HCT116 (cell line): ENCODE measurements around the gene POLK. TPM values are rescaled to one million over a fixed set of nuclear protein-coding genes. Genes with fewer than 3 reads are reported as not detected.

ENCODE experiments used
- ATAC-seq: fragments of 200-7000 bp; cut with Tn5 transposase; 2 replicates; pipeline ENCODE4 v1.9.1; 2020; ENCODE audit warnings: mild to moderate bottlenecking, moderate library complexity
- BruUV-seq: library from RNA; stranded (reverse); fragments of 400-500 nt; replicated peaks from 2 replicates; lab custom pipeline; 2021; lab: Mats Ljungman, UMichigan
- CTCF ChIA-PET: fragments of 300-600 bp; sonication (Branson Sonifier 250); formaldehyde crosslinking; loops from one replicate; lab custom pipeline; 2021; ENCODE audit warnings: antibody characterized with exemption; lab: Charles Lee
- POLR2A ChIA-PET: fragments of 300-600, 350-600 bp; sonication (Branson Sonifier 250); formaldehyde crosslinking; loops from one replicate; lab custom pipeline; 2021; ENCODE audit warnings: antibody characterized with exemption; lab: Charles Lee
- RAD21 ChIA-PET, 2 experiments: fragments of 300-600 bp; sonication (Branson Sonifier 250); formaldehyde crosslinking; loops; one replicate each; lab custom pipeline; 2023; ENCODE audit warnings: low total read pairs in 2 of 2; ENCODE audit not compliant: uncharacterized antibody in 2 of 2, unreplicated experiment in 2 of 2, low non-redundant PET in 1 of 2; lab: Charles Lee
- DNase-seq: peaks from one replicate; pipeline ENCODE4 v3.0.0-alpha.2; 2010; ENCODE audit warnings: low read depth, low spot score
- H2AFZ ChIP-seq: fragments of 200-600 bp; shearing (Covaris generic), sonication (generic); 2 replicates; pipeline ENCODE4 v1.6.1; 2017; ENCODE audit warnings: low read depth, mixed run types, mixed read lengths, antibody characterized with exemption, low read length; ENCODE audit not compliant: poor library complexity, severe bottlenecking
- H3K27ac ChIP-seq: 2 replicates; pipeline ENCODE4 v1.5.1; 2012; ENCODE audit warnings: low read depth, low read length
- H3K27me3 ChIP-seq: fragments of 200-600 bp; sonication (generic); 2 replicates; pipeline ENCODE4 v1.6.1; 2016; ENCODE audit warnings: mixed run types, low read length, mixed read lengths; ENCODE audit not compliant: insufficient read depth
- H3K36me3 ChIP-seq, 2 experiments: fragments of 200-500 bp in 1 of 2; fragments of 200-600 bp in 1 of 2; sonication (Bioruptor generic) in 1 of 2; sonication (generic) in 1 of 2; 2 replicates each; pipeline versions ENCODE4 v1.5.1 to v1.6.1; 2014 to 2016; ENCODE audit warnings: low read length in 2 of 2, inconsistent platforms in 1 of 2, mixed read lengths in 1 of 2, mixed run types in 1 of 2; ENCODE audit not compliant: insufficient read depth in 2 of 2, control insufficient read depth in 1 of 2
- H3K4me1 ChIP-seq, 2 experiments: fragments of 200-600 bp in 1 of 2; sonication (generic) in 1 of 2; 2 replicates each; pipeline versions ENCODE4 v1.5.1 to v1.6.1; 2012 to 2017; ENCODE audit warnings: low read length in 2 of 2, inconsistent platforms in 1 of 2, mild to moderate bottlenecking in 1 of 2, mixed read lengths in 1 of 2, mixed run types in 1 of 2, moderate library complexity in 1 of 2; ENCODE audit not compliant: insufficient read depth in 2 of 2, control insufficient read depth in 1 of 2
- H3K4me2 ChIP-seq: fragments of 200-600 bp; sonication (generic); 2 replicates; pipeline ENCODE4 v1.6.1; 2017; ENCODE audit warnings: mixed run types, low read length, mixed read lengths
- H3K4me3 ChIP-seq, 2 experiments: fragments of 200-600 bp in 1 of 2; sonication (generic) in 1 of 2; replicated peaks in 1 of 2; 2 replicates each; pipeline ENCODE4 v1.5.1; 2011 to 2016; ENCODE audit warnings: low read length in 2 of 2, control low read depth in 1 of 2, low read depth in 1 of 2, mild to moderate bottlenecking in 1 of 2, mixed read lengths in 1 of 2, mixed run types in 1 of 2
- H3K79me2 ChIP-seq: fragments of 200-600 bp; sonication (generic); 2 replicates; pipeline ENCODE4 v1.6.1; 2017; ENCODE audit warnings: mild to moderate bottlenecking, mixed run types, low read length, moderate library complexity, mixed read lengths; ENCODE audit not compliant: insufficient read depth
- H3K9ac ChIP-seq: fragments of 200-600 bp; sonication (generic); 2 replicates; pipeline ENCODE4 v1.6.1; 2016; ENCODE audit warnings: low read length, mixed read lengths
- H3K9me2 ChIP-seq: fragments of 200-600 bp; sonication (generic), shearing (Covaris generic); 2 replicates; pipeline ENCODE4 v1.6.1; 2017; ENCODE audit warnings: mixed run types, mild to moderate bottlenecking, moderate library complexity; ENCODE audit not compliant: insufficient read depth
- H3K9me3 ChIP-seq, 2 experiments: fragments of 200-500 bp in 1 of 2; fragments of 200-600 bp in 1 of 2; sonication (Bioruptor generic) in 1 of 2; sonication (generic) in 1 of 2; 2 replicates each; pipeline ENCODE4 v1.6.1; 2014 to 2017; ENCODE audit warnings: low read length in 2 of 2, mixed read lengths in 2 of 2, inconsistent platforms in 1 of 2, low read depth in 1 of 2, mild to moderate bottlenecking in 1 of 2, mixed run types in 1 of 2, moderate library complexity in 1 of 2; ENCODE audit not compliant: control insufficient read depth in 1 of 2, insufficient read depth in 1 of 2
- H4K20me1 ChIP-seq: fragments of 200-600 bp; sonication (generic), shearing (Covaris generic); 2 replicates; pipeline ENCODE4 v1.6.1; 2017; ENCODE audit warnings: mixed run types, mild to moderate bottlenecking, moderate library complexity; ENCODE audit not compliant: insufficient read depth
- CBX3 ChIP-seq: IDR thresholded peaks from 2 replicates; pipeline ENCODE4 v1.6.1; 2012; ENCODE audit warnings: low read depth
- CEBPB ChIP-seq: IDR thresholded peaks from 2 replicates; pipeline ENCODE4 v1.6.1; 2012; ENCODE audit warnings: low read depth
- CTCF ChIP-seq, 3 experiments: fragments of 200-600 bp in 1 of 3; sonication (generic) in 1 of 3; IDR thresholded peaks in 2 of 3; conservative IDR thresholded peaks in 1 of 3; 2 replicates each; pipeline ENCODE4 v1.5.1; 2012 to 2017; ENCODE audit warnings: low read depth in 2 of 3, low read length in 2 of 3, antibody characterized with exemption in 1 of 3, borderline replicate concordance in 1 of 3, control low read depth in 1 of 3, mild to moderate bottlenecking in 1 of 3, mixed read lengths in 1 of 3, mixed run types in 1 of 3, moderate library complexity in 1 of 3; ENCODE audit not compliant: insufficient read depth in 1 of 3
- EGR1 ChIP-seq: IDR thresholded peaks from 2 replicates; pipeline ENCODE4 v1.6.1; 2012; ENCODE audit warnings: low read depth
- ELF1 ChIP-seq: IDR thresholded peaks from 2 replicates; pipeline ENCODE4 v1.6.1; 2012; ENCODE audit warnings: low read depth, borderline replicate concordance
- EZH2 ChIP-seq: fragments of 200-600 bp; sonication (generic); IDR thresholded peaks from 2 replicates; pipeline ENCODE4 v1.6.1; 2017; ENCODE audit warnings: antibody characterized with exemption, mixed run types
- EZH2phosphoT487 ChIP-seq: fragments of 200-600 bp; IDR thresholded peaks from 2 replicates; pipeline ENCODE4 v1.6.1; 2018; ENCODE audit warnings: antibody characterized with exemption, borderline replicate concordance
- FOSL1 ChIP-seq: IDR thresholded peaks from 2 replicates; pipeline ENCODE4 v1.6.1; 2012; ENCODE audit warnings: low read depth
- JUND ChIP-seq: IDR thresholded peaks from 2 replicates; pipeline ENCODE4 v1.6.1; 2012
- POLR2A ChIP-seq: IDR thresholded peaks from 2 replicates; pipeline ENCODE4 v1.7.0; 2011; ENCODE audit warnings: borderline replicate concordance; ENCODE audit not compliant: insufficient read depth, insufficient read length; ENCODE audit errors: extremely low read depth
- POLR2AphosphoS5 ChIP-seq: IDR thresholded peaks from 2 replicates; pipeline ENCODE4 v1.6.1; 2011; ENCODE audit warnings: mild to moderate bottlenecking, low read depth, low read length, moderate library complexity
- REST ChIP-seq: IDR thresholded peaks from 2 replicates; pipeline ENCODE4 v1.6.1; 2012; ENCODE audit warnings: low read depth
- SIN3A ChIP-seq: IDR thresholded peaks from 2 replicates; pipeline ENCODE4 v1.6.1; 2012; ENCODE audit warnings: low read depth
- SP1 ChIP-seq: IDR thresholded peaks from 2 replicates; pipeline ENCODE4 v1.6.1; 2012; ENCODE audit warnings: low read depth
- SRF ChIP-seq: IDR thresholded peaks from 2 replicates; pipeline ENCODE4 v1.6.1; 2012; ENCODE audit warnings: low read depth
- YY1 ChIP-seq: IDR thresholded peaks from 2 replicates; pipeline ENCODE4 v1.6.1; 2011; ENCODE audit warnings: low read length, low read depth, moderate library complexity, mild to moderate bottlenecking; ENCODE audit not compliant: insufficient replicate concordance; ENCODE audit errors: extremely low read depth
- ZBTB33 ChIP-seq: IDR thresholded peaks from 2 replicates; pipeline ENCODE4 v1.6.1; 2011; ENCODE audit warnings: mild to moderate bottlenecking, low read length, moderate library complexity; ENCODE audit not compliant: insufficient replicate concordance; ENCODE audit errors: extremely low read depth
- ZFX ChIP-seq: fragments of 450-650 bp; IDR thresholded peaks from 2 replicates; pipeline ENCODE4 v1.6.1; 2017
- ZNF274 ChIP-seq: fragments of 200-500 bp; sonication (Bioruptor generic); IDR thresholded peaks from 2 replicates; pipeline ENCODE4 v1.6.1; 2014; ENCODE audit warnings: mild to moderate bottlenecking, low read depth, low read length, inconsistent platforms
- intact Hi-C: fragments of 100-400 bp; cut with micrococcal nuclease; formaldehyde crosslinking; loops from 2 replicates; pipeline ENCODE4 v1.10.0; 2022
- total RNA-seq: library from RNA; stranded (reverse); gene quantifications from one replicate; pipeline ENCODE4 v1.2.1, GENCODE V29; 2021; ENCODE audit not compliant: unreplicated experiment

The POLK gene
- total RNA-seq, 1 experiment from 2014 or later: 17.3 TPM

GRCh38 chr5:75524591-75524990, 12.9 kb downstream of the POLK start:
- ATAC-seq (no peak), DNase-seq (no peak)
- H3K4me1 ChIP-seq: no peaks in the 10 kb centered on the region
- ChIA-PET RAD21 (no interaction called here), CTCF (interaction anchor here (1.1 kb wide), 1 partner anchor 34 kb away, joined by 5 read pairs; no protein-coding TSS in a partner anchor), POLR2A (no interaction called here)
- intact Hi-C loops: no loop called here
- H3K9me2 ChIP-seq: no peaks in the 10 kb centered on the region; the same call in 1 of the 2 replicates
- peaks cover 53% of the 10 kb centered on the region for H3K79me2 ChIP-seq
- no peak overlapping the region for H3K4me3 ChIP-seq
- no peaks in the 10 kb centered on the region for H3K36me3 ChIP-seq
- no peak overlapping the region for H3K9ac ChIP-seq
- no peaks in the 10 kb centered on the region for H3K27me3 ChIP-seq
- no peak overlapping the region for H3K4me2 ChIP-seq
- no TSS peak for BruUV-seq
- no peak overlapping the region for H2AFZ ChIP-seq
- no peaks in the 10 kb centered on the region for H4K20me1 ChIP-seq
- no peak overlapping the region for H3K27ac ChIP-seq
- no peak for TF ChIP-seq POLR2A
- no peak for TF ChIP-seq CTCF (IDR thresholded peaks at IDR 0.05 in 2 of 3, conservative IDR thresholded peaks at IDR 0.05 in 1 of 3; ENCODE audit: borderline replicate concordance in 1 of 3, insufficient read depth in 1 of 3, low read depth in 2 of 3, low read length in 2 of 3)
- no peak for TF ChIP-seq SRF
- no peak for TF ChIP-seq EZH2
- TF ChIP-seq CBX3: no peak
- TF ChIP-seq EGR1: no peak
- no peak for TF ChIP-seq POLR2AphosphoS5
- TF ChIP-seq REST: no peak
- TF ChIP-seq SP1: no peak
- TF ChIP-seq EZH2phosphoT487: no peak
- TF ChIP-seq FOSL1: no peak
- TF ChIP-seq ZNF274: no peak
- TF ChIP-seq SIN3A: no peak
- no peak for TF ChIP-seq ZFX
- no peak for TF ChIP-seq ZBTB33
- no peak for TF ChIP-seq JUND
- TF ChIP-seq CEBPB: no peak
- no peak for TF ChIP-seq YY1
- TF ChIP-seq ELF1: no peak
- H3K9me3 ChIP-seq: peaks cover 0 to 3% of the 10 kb centered on the region in 2 experiments; a peak in 1 of 4 replicates
